Measurements from ENCODE around the gene GRID2.

The GRID2 gene

DNA sequence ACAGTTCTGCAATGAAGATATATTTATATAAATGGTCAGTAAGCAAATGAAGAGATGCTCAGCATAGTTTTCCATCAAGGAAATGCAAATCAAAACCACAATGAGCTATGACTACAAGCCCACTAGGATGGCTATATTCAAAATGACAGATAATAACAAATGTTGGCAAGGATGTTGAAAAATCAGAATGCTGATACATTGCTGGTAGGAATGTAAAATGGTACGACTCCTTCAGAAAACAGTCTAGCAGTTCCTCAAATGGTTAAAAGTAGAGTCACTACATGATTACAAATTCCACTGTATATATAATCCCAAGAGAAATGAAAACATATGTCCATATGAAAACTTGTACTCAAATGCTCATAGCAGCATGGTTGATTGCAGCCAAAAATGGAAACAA lies 1099.8 kb downstream of the GRID2 start:
- TF ChIP-seq CTCF (IDR thresholded peaks at IDR 0.05; ENCODE audit: low read depth, low read length): no peak

DNA sequence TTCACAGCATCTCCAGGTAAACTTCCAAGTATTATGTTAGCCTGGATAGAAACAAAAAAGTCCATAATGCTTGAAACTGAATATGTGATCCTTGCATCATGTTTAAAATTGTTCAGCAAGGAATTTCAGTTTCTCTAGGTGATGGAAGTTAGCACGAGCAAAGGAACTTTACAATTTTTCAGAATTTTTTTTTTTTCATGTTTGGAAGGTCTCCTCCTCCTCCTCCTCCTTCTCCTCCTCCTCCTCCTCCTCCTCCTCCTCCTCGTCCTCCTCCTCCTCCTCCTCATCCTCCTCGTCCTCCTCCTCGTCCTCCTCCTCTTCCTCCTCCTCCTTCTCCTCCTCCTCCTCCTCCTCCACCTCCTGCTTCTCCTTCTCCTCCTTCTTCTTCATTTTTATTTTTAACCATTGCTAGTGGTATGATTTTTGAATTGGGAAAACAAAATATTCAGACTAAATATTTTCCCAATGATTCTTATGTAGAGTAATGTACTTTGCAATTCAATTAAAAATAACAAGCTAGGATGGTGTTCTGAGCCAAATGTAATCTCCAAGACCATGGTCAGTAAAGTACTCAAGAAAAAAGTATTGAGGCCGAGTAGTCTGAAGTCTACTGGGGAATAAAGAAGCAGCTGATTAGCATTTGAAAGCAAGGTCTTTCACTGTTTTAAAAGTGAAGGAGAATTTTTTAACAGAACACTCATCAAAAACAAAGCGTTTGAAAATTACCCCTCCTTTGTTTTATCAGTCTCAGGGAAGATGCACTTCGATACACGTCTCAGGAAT lies 1103.9 kb downstream of the GRID2 start:
- Histone ChIP-seq H3K4me3 (ENCODE audit: low read depth, low read length) (no peak overlapping the region), H3K36me3 (no peaks in the 10 kb centered on the region), H3K4me1 (no peaks in the 10 kb centered on the region), H3K27me3 (no peaks in the 10 kb centered on the region), H3K9me3 (no peaks in the 10 kb centered on the region)
- no peak for TF ChIP-seq CTCF (IDR thresholded peaks at IDR 0.05; ENCODE audit: low read depth, low read length)
- no peak for DNase-seq

More for the DNA sequence above, 1099.8 kb downstream of the GRID2 start:
- no peaks in the 10 kb centered on the region for H3K27me3 ChIP-seq
- H3K4me3 ChIP-seq (ENCODE audit: low read depth, low read length): no peak overlapping the region
- DNase-seq: no peak
- H3K36me3 ChIP-seq: no peaks in the 10 kb centered on the region
- no peaks in the 10 kb centered on the region for H3K4me1 ChIP-seq
- H3K9me3 ChIP-seq: no peaks in the 10 kb centered on the region

DNA sequence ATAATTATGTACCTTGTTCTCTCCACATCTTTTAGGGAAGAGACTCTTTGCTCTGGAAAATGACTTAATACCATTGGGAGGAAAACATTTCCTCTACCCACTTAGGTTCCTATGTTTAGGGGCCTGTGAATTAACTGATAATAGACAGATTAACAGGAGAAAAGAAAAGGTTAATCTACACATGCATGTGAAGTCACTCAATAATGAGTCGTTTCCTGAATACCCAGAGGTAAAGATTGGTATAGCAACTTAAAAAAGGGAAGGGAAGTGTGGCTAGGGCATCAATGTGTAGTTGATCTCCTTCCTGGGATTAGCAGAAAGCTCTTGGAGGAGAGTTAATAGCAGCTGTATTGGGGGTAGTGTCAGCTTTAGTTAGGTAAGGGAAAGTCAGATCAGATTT lies 1105.3 kb downstream of the GRID2 start:
- Histone ChIP-seq H3K4me3 (ENCODE audit: low read depth, low read length) (no peak overlapping the region), H3K4me1 (no peaks in the 10 kb centered on the region), H3K9me3 (no peaks in the 10 kb centered on the region), H3K36me3 (no peaks in the 10 kb centered on the region), H3K27me3 (no peaks in the 10 kb centered on the region)
- no peak for TF ChIP-seq CTCF (IDR thresholded peaks at IDR 0.05; ENCODE audit: low read depth, low read length)
- no peak for DNase-seq

GRCh38 chr4:93414041-93414550 lies 1110.3 kb downstream of the GRID2 start:
- Histone ChIP-seq H3K36me3 (no peaks in the 10 kb centered on the region), H3K9me3 (no peaks in the 10 kb centered on the region), H3K27me3 (no peaks in the 10 kb centered on the region), H3K4me1 (no peaks in the 10 kb centered on the region), H3K4me3 (ENCODE audit: low read depth, low read length) (no peak overlapping the region)
- no peak for DNase-seq
- no peak for TF ChIP-seq CTCF (IDR thresholded peaks at IDR 0.05; ENCODE audit: low read depth, low read length)

DNA sequence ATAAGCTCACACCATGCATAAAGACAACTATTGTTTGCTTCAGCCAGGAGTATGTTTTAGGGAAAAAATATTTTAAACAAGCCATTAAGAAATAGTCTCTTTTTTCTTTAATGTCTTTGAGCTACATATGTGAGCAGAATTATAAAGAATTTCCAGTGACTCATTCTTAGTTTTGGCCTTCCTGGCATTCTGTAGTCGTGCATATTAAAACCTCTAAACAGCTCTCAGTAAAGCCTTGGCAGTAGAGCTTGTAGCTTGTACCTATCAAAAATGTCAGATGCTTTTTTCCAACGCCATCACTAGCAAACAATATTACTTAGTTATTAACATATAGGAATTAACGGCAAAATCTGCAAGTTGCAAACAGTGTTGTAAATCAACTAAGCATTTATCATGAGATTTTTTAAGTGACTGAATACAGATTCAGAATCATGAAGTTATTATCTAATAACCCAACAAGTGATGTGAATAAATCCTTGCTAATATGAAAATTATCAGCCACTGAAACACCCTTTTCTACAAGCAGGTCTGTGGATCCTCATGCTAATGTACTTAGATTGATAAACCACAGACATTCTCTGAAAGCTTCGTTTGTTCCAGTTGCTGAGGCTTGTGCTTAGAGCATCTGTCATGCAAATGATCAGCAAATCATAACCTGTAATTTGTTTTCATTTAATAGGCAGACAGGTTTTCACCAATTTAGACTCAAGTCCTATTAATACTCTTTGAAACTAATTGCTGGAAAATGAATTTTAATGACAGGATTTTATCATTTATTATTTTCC lies 1112.8 kb downstream of the GRID2 start:
- no peak for DNase-seq
- TF ChIP-seq CTCF (IDR thresholded peaks at IDR 0.05; ENCODE audit: low read depth, low read length): no peak
- Histone ChIP-seq H3K27me3 (no peaks in the 10 kb centered on the region), H3K9me3 (no peaks in the 10 kb centered on the region), H3K4me1 (no peaks in the 10 kb centered on the region), H3K36me3 (no peaks in the 10 kb centered on the region), H3K4me3 (ENCODE audit: low read depth, low read length) (no peak overlapping the region)

GRCh38 chr4:93431371-93431770 lies 1127.6 kb downstream of the GRID2 start:
- Histone ChIP-seq H3K4me3 (ENCODE audit: low read depth, low read length) (no peak overlapping the region), H3K36me3 (no peaks in the 10 kb centered on the region), H3K4me1 (no peaks in the 10 kb centered on the region), H3K9me3 (no peaks in the 10 kb centered on the region), H3K27me3 (no peaks in the 10 kb centered on the region)
- no peak for TF ChIP-seq CTCF (IDR thresholded peaks at IDR 0.05; ENCODE audit: low read depth, low read length)
- DNase-seq: no peak
